LNCaP clone FGC (cell line): ENCODE results near the gene RBFOX2.
"Not testable (repeated sequence)": the region's sequence is repeated elsewhere in the genome, so short reads cannot be mapped to it uniquely, and the experiment has no call there.

Experiments
- DNase-seq: peaks from one replicate; pipeline ENCODE4 v3.0.0-alpha.2; 2011; ENCODE audit warnings: low read depth
- H3K4me3 ChIP-seq: 2 replicates; pipeline ENCODE4 v1.5.1; 2011; ENCODE audit warnings: mild to moderate bottlenecking, low read depth, low read length, control low read depth
- CTCF ChIP-seq: IDR thresholded peaks from 2 replicates; pipeline ENCODE4 v1.5.1; 2012; ENCODE audit warnings: mild to moderate bottlenecking; ENCODE audit not compliant: control insufficient read depth, insufficient read depth; ENCODE audit errors: extremely low read depth

RBFOX2 gene

GRCh38 chr22:35742342-35743100, 286.1 kb downstream of the RBFOX2 start:
- TF ChIP-seq CTCF, result no peak
- no peak overlapping the region for H3K4me3 ChIP-seq
- DNase-seq, result no peak

- no peak for DNase-seq
- TF ChIP-seq CTCF, result no peak
- no peak overlapping the region for H3K4me3 ChIP-seq
Measured at GRCh38 chr22:35740616-35741015, 288.0 kb downstream of the RBFOX2 start.

GRCh38 chr22:35739931-35740380, 288.7 kb downstream of the RBFOX2 start:
- DNase-seq, result no peak
- no peak overlapping the region for H3K4me3 ChIP-seq
- TF ChIP-seq CTCF, result no peak

- DNase-seq, result no peak
- H3K4me3 ChIP-seq, result no peak overlapping the region
- TF ChIP-seq CTCF, result 0 out of 2 replicates have a peak, but pooled peaks have one; percentile 10
Measured at GRCh38 chr22:35739076-35739930, 289.3 kb downstream of the RBFOX2 start.

GRCh38 chr22:35737886-35738285, 290.7 kb downstream of the RBFOX2 start:
- not testable (repeated sequence) for H3K4me3 ChIP-seq, DNase-seq

GRCh38 chr22:35736701-35737100, 291.9 kb downstream of the RBFOX2 start:
- DNase-seq, result no peak
- TF ChIP-seq CTCF, result no peak
- H3K4me3 ChIP-seq, result no peak overlapping the region

- H3K4me3 ChIP-seq, result no peak overlapping the region
- no peak for TF ChIP-seq CTCF
- no peak for DNase-seq
Measured at GRCh38 chr22:35736166-35736565, 292.5 kb downstream of the RBFOX2 start.
